NCI-H510A (cell line): ENCODE data around the gene VGLL4.

Experiments
- DNase-seq: peaks from one replicate; lab custom pipeline; 2025; lab: John Stamatoyannopoulos, UW

Gene VGLL4

GRCh38 chr3:11626084-11626463, 17.6 kb downstream of the VGLL4 start:
- no peak for DNase-seq

- DNase-seq, result no peak
Measured at GRCh38 chr3:11625376-11626083, 18.2 kb downstream of the VGLL4 start.

- no peak for DNase-seq
Measured at GRCh38 chr3:11624704-11625375, 18.9 kb downstream of the VGLL4 start.

GRCh38 chr3:11624161-11624560, 19.6 kb downstream of the VGLL4 start:
- no peak for DNase-seq

GRCh38 chr3:11622586-11623550, 20.8 kb downstream of the VGLL4 start:
- no peak for DNase-seq

- DNase-seq, result no peak
Measured at GRCh38 chr3:11621077-11621476, 22.6 kb downstream of the VGLL4 start.

GRCh38 chr3:11619946-11620652, 23.6 kb downstream of the VGLL4 start:
- no peak for DNase-seq

GRCh38 chr3:11619461-11619860, 24.3 kb downstream of the VGLL4 start:
- DNase-seq, result no peak

- DNase-seq, result no peak
Measured at GRCh38 chr3:11618904-11619303, 24.8 kb downstream of the VGLL4 start.

- DNase-seq, result no peak
Measured at GRCh38 chr3:11616551-11616950, 27.2 kb downstream of the VGLL4 start.

- no peak for DNase-seq
Measured at GRCh38 chr3:11613851-11614487, 29.7 kb downstream of the VGLL4 start.

- DNase-seq, result no peak
Measured at GRCh38 chr3:11613319-11613718, 30.4 kb downstream of the VGLL4 start.

- no peak for DNase-seq
Measured at GRCh38 chr3:11612515-11613188, 31.1 kb downstream of the VGLL4 start.

GRCh38 chr3:11611341-11611799, 32.3 kb downstream of the VGLL4 start:
- no peak for DNase-seq

GRCh38 chr3:11610700-11611275, 32.9 kb downstream of the VGLL4 start:
- DNase-seq, result no peak

- DNase-seq, result no peak
Measured at GRCh38 chr3:11610044-11610671, 33.6 kb downstream of the VGLL4 start.

- no peak for DNase-seq
Measured at GRCh38 chr3:11609481-11609880, 34.2 kb downstream of the VGLL4 start.

- no peak for DNase-seq
Measured at GRCh38 chr3:11607816-11608215, 35.9 kb downstream of the VGLL4 start.

- no peak for DNase-seq
Measured at GRCh38 chr3:11606865-11607440, 36.8 kb downstream of the VGLL4 start.
